HG03039 (cell line): Measurements from ENCODE around the gene NXPE2.
"Not testable (repeated sequence)": the region's sequence is repeated elsewhere in the genome, so short reads cannot be mapped to it uniquely, and the experiment has no call there.

Source experiments
- ATAC-seq: cut with Tn5 transposase; IDR thresholded peaks from one replicate; pipeline ENCODE4 v1.9.1; 2021; ENCODE audit warnings: mild to moderate bottlenecking, moderate library complexity; ENCODE audit not compliant: unreplicated experiment

NXPE2 gene

GRCh38 chr11:114678125-114679036 is at the start of gene NXPE2:
Gene NXPE2 (plus strand): TSS chr11:114678527. CDS start chr11:114678576, 49 bp downstream.
- ATAC-seq = no peak

DNA sequence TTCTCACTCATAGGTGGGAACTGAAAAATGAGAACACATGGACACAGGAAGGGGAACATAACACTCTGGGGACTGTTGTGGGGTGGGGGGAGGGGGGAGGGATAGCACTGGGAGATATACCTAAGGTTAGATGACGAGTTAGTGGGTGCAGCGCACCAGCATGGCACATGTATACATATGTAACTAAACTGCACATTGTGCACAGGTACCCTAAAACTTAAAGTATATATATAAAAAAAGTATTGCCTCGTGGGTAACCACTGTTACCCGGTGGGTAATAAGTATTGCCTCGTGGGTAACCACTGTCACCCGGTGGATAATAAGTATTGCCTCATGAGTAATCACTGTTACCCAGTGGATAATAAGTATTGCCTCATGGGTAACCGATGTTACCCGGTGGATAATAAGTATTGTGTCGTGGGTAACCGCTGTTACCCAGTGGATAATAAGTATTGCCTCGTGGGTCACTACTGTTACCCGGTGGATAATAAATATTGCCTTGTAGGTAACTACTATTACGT is 46.8 kb upstream of the NXPE2 start:
- not testable (repeated sequence) for ATAC-seq

GRCh38 chr11:114639440-114639839 is 38.9 kb upstream of the NXPE2 start:
- ATAC-seq = not testable (repeated sequence)

GRCh38 chr11:114650661-114651060 is 27.7 kb upstream of the NXPE2 start:
- no peak for ATAC-seq

GRCh38 chr11:114651145-114651718 is 27.1 kb upstream of the NXPE2 start:
- ATAC-seq = no peak

GRCh38 chr11:114653148-114653547 is 25.2 kb upstream of the NXPE2 start:
- ATAC-seq = no peak

- ATAC-seq = no peak
These were observed 13.7 kb upstream of the NXPE2 start for GRCh38 chr11:114664641-114665040.

DNA sequence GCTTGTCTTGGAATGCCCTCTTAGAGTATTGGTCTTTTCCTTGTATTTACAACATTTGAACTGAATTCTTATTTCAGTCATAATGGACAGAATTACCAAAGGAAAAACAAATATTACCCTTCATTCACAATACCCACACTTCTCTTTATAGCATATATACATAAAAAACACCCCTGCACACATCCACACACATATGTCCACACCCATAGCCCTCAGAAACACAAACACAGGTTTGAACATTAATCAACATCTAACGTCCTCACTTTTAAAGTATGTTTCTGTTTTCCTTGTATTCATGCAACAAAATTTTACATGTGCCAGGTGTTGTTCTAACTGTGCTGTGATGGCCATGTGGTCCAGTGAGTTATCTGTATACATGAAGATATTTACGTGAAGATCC is 11.6 kb upstream of the NXPE2 start:
- no peak for ATAC-seq

- ATAC-seq = no peak
These were observed 10.2 kb upstream of the NXPE2 start for GRCh38 chr11:114668109-114668508.

DNA sequence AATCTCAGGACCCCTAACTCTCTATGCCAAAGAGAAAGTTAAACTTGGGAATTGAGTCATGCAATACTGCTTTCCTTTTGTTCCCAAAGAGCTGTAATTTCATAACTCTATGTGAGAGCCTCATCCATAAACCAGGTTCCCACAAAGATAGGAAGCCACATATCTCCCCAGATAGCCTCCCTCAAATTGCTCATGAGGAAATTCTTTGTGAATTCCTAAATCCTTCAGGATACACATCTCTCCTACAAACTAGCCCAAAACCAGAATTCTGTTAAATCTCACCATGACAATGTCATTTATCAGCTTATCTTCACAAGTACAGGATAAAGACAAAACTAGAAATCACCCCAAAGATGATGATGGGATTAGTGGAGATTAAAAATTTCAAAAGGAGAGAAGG is 4.7 kb upstream of the NXPE2 start:
- no peak for ATAC-seq

- ATAC-seq = no peak
These were observed 1.2 kb downstream of the NXPE2 start for GRCh38 chr11:114679505-114679904.

GRCh38 chr11:114683007-114683406 is 4.7 kb downstream of the NXPE2 start:
- no peak for ATAC-seq

GRCh38 chr11:114684636-114685035 is 6.3 kb downstream of the NXPE2 start:
- ATAC-seq = no peak

- ATAC-seq = no peak
These were observed 6.8 kb downstream of the NXPE2 start for GRCh38 chr11:114685097-114685496.

- ATAC-seq = no peak
These were observed 27.1 kb downstream of the NXPE2 start for GRCh38 chr11:114705280-114706024.

GRCh38 chr11:114709960-114710359 is 31.6 kb downstream of the NXPE2 start:
- no peak for ATAC-seq

- no peak for ATAC-seq
These were observed 35.4 kb downstream of the NXPE2 start for GRCh38 chr11:114713756-114714155.

DNA sequence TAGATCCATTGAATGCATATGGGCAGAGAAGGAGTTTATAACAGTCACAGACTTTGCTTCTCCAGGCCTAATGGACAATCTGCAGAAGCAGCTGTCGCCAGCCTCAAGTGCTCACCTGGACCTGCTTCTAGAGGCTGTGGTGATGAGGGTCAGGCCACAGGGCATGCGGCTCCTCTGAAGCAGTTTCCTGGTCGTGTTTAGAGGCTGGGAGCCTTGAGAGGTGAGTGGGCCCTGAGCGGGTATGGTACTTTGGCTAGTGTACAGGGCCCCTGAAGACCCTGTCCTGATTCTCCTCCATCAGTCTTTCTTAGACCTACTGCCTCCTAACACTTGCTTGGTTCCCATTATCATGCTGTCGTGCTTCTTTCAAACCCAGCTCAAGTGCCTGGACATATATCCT is 41.2 kb downstream of the NXPE2 start:
- no peak for ATAC-seq

DNA sequence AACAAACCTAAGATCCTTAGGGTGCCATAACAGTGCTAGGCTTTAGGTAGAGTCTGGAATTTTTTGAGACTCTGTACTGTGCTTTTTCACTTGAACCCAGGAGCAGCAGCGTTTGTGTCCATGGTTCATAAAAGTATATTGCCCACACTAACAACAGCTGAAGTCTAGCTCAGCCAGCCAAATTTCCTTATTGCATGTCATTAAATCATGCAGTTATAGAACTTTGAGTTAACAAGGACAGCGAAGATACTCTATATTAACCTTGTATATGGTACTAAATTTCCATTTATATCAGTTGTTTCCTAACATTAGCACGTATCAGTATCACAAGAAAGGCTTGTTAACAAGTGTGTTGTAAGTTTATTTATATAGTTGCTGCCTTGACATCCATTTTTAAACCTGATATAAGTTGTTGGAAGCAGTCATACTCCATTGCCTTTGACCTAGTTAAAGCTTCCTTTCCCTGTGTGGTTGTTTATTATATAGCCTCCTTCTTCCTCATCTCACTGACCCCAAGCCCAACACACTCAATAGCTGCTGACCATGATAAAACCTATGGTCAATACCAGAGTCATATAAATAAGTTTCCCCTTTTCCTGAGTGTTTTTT is 46.7 kb downstream of the NXPE2 start:
- no peak for ATAC-seq

DNA sequence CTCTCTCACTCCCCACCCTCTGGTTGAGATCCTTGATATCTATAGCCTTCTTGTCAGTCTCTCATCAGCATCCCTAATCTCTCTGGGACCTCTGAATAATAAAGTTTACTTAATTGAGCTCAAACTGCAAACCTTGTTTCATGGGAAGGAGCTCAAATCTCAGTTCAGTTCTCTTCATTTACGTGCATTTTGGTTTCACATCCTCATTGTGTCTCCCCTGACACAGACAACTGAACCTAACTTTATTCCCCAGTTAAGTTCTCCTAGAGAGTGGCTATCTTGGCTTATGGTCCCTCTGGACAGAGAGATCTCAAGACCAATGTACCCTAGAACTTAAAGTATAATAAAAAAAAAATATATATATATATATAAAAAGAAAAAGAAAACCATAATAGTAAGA is 47.3 kb downstream of the NXPE2 start:
- ATAC-seq = no peak

DNA sequence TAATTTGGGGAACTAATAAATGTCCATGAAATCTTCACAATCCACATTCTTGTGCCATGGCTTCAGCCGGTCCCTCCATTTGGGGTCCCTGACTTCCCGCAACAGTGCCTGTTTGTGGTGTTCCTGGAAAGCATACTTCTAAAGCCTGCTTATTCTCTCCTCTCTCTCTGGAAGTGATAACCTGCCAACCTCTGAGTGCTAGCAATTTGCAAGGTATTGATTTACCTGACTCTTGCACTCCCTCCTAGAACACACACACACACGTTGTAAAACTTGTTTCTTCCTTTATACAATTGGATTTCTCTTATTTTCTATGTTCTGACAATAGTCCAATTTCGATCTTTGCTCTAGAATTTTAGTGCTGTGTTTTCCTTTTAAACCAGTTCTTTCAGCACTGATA is 58.5 kb downstream of the NXPE2 start:
- no peak for ATAC-seq
